Esophagus (tissue), 2 donors: Measurements from ENCODE around the gene SH3BP4. TPM values are rescaled to one million over a fixed set of nuclear protein-coding genes. Genes with fewer than 3 reads are reported as not detected.
A peak's percentile ranks its signal among the peaks of the same experiment; 100 is the strongest.

ENCODE experiments used
- H3K27ac ChIP-seq, 2 donors: one replicate each; pipeline ENCODE4 v1.5.1; 2013; ENCODE audit warnings: low read depth in 2 of 2, mild to moderate bottlenecking in 2 of 2, inconsistent platforms in 1 of 2, low read length in 1 of 2, moderate library complexity in 1 of 2
- H3K27me3 ChIP-seq, 2 donors: one replicate each; pipeline ENCODE4 v1.6.1; 2013; ENCODE audit warnings: low read length in 2 of 2, control low read depth in 1 of 2, mild to moderate bottlenecking in 1 of 2; ENCODE audit not compliant: insufficient read depth in 2 of 2, control insufficient read depth in 1 of 2
- H3K36me3 ChIP-seq, 2 donors: one replicate each; pipeline ENCODE4 v1.6.1; 2013; ENCODE audit warnings: low read length in 1 of 2; ENCODE audit not compliant: control insufficient read depth in 2 of 2, insufficient read depth in 2 of 2
- H3K4me1 ChIP-seq, 2 donors: one replicate each; pipeline ENCODE4 v1.6.1; 2013; ENCODE audit warnings: low read length in 1 of 2; ENCODE audit not compliant: control insufficient read depth in 2 of 2, insufficient read depth in 2 of 2
- H3K4me3 ChIP-seq, 2 donors: one replicate each; pipeline ENCODE4 v1.5.1; 2013; ENCODE audit warnings: low read length in 2 of 2, mild to moderate bottlenecking in 2 of 2, low read depth in 1 of 2, moderate library complexity in 1 of 2
- H3K9me3 ChIP-seq, 2 donors: one replicate each; pipeline ENCODE4 v1.6.1; 2013; ENCODE audit warnings: mild to moderate bottlenecking in 2 of 2, low read depth in 1 of 2, low read length in 1 of 2, moderate library complexity in 1 of 2; ENCODE audit not compliant: control insufficient read depth in 2 of 2, insufficient read depth in 1 of 2
- WGBS, 2 donors: extraction: QIAGEN DNeasy Blood & Tissue Kit; methylation state at CpG; one replicate each; pipeline ENCODE4 v1.1.7; 2013; 5-methylcytosine and 5-hydroxymethylcytosine counted together
- polyA plus RNA-seq, 2 donors: library from polyadenylated mRNA; stranded (reverse); fragments of 200-250 nt; gene quantifications; one replicate each; pipeline ENCODE4 v1.2.3, GENCODE V29; 2013
- donor health status: healthy with polysubstance abuse.
- donor health status: Bipolar disorder and iron deficiency.

The SH3BP4 gene
- polyA plus RNA-seq, 2 donors: 4.4 to 5.5 TPM

- WGBS, 2 donors: 76 to 81% methylated on average over 2 of the region's 2 CpGs
- Histone ChIP-seq H3K9me3 (peaks cover 0 to 4% of the 10 kb centered on the region in 2 donors), H3K27me3 (no peaks in the 10 kb centered on the region), H3K4me3 (no peak overlapping the region), H3K36me3 (no peaks in the 10 kb centered on the region), H3K27ac (no peak overlapping the region), H3K4me1 (no peaks in the 10 kb centered on the region)
Measured at GRCh38 chr2:235080101-235080500, 128.3 kb downstream of the SH3BP4 start.

GRCh38 chr2:235082578-235083338, 130.9 kb downstream of the SH3BP4 start:
- no peak overlapping the region for H3K4me3 ChIP-seq
- no peak overlapping the region for H3K27ac ChIP-seq
- 81 to 86% methylated on average over 8 of the region's 8 CpGs for WGBS, 2 donors
- no peaks in the 10 kb centered on the region for H3K27me3 ChIP-seq
- H3K9me3 ChIP-seq: peaks cover 0 to 4% of the 10 kb centered on the region in 2 donors
- peaks cover 0 to 1% of the 10 kb centered on the region in 2 donors for H3K4me1 ChIP-seq
- H3K36me3 ChIP-seq: no peaks in the 10 kb centered on the region

- 52% methylated on average over 3 of the region's 3 CpGs for WGBS, 2 donors
- Histone ChIP-seq H3K36me3 (no peaks in the 10 kb centered on the region), H3K27me3 (no peaks in the 10 kb centered on the region), H3K4me3 (no peak overlapping the region), H3K9me3 (peaks cover 0 to 4% of the 10 kb centered on the region in 2 donors), H3K4me1 (peaks cover 4 to 6% of the 10 kb centered on the region in 2 donors), H3K27ac (no peak overlapping the region)
Measured at GRCh38 chr2:235083822-235084221, 132.0 kb downstream of the SH3BP4 start.

GRCh38 chr2:235084424-235084823, 132.6 kb downstream of the SH3BP4 start:
- 74 to 88% methylated on average over 5 of the region's 5 CpGs for WGBS, 2 donors
- H3K9me3 ChIP-seq: peaks cover 0 to 4% of the 10 kb centered on the region in 2 donors
- H3K27ac ChIP-seq: no peak overlapping the region
- H3K36me3 ChIP-seq: no peaks in the 10 kb centered on the region
- H3K27me3 ChIP-seq: no peaks in the 10 kb centered on the region
- no peak overlapping the region for H3K4me3 ChIP-seq
- H3K4me1 ChIP-seq: peaks cover 4 to 6% of the 10 kb centered on the region in 2 donors

- Histone ChIP-seq H3K4me3 (no peak overlapping the region), H3K9me3 (peaks cover 0 to 4% of the 10 kb centered on the region in 2 donors), H3K27me3 (no peaks in the 10 kb centered on the region), H3K36me3 (no peaks in the 10 kb centered on the region), H3K4me1 (peaks cover 4 to 6% of the 10 kb centered on the region in 2 donors), H3K27ac (no peak overlapping the region)
- 73 to 74% methylated on average over 1 of the region's 1 CpG for WGBS, 2 donors
Measured at GRCh38 chr2:235085476-235085875, 133.7 kb downstream of the SH3BP4 start.

GRCh38 chr2:235086481-235087184, 134.8 kb downstream of the SH3BP4 start:
- no peak overlapping the region for H3K27ac ChIP-seq
- H3K4me1 ChIP-seq: peaks cover 4 to 6% of the 10 kb centered on the region in 2 donors
- H3K4me3 ChIP-seq: no peak overlapping the region
- no peaks in the 10 kb centered on the region for H3K36me3 ChIP-seq
- peaks cover 0 to 4% of the 10 kb centered on the region in 2 donors for H3K9me3 ChIP-seq
- no peaks in the 10 kb centered on the region for H3K27me3 ChIP-seq
- WGBS, 2 donors: 82 to 85% methylated on average over 15 of the region's 15 CpGs

GRCh38 chr2:235087832-235088495, 136.1 kb downstream of the SH3BP4 start:
- Histone ChIP-seq H3K27ac (peak overlapping the region in 1 of 2 donors; percentile 6), H3K4me3 (no peak overlapping the region), H3K4me1 (peaks cover 4 to 6% of the 10 kb centered on the region in 2 donors), H3K9me3 (peaks cover 0 to 4% of the 10 kb centered on the region in 2 donors), H3K27me3 (no peaks in the 10 kb centered on the region), H3K36me3 (no peaks in the 10 kb centered on the region)
- WGBS, 2 donors: 16 to 17% methylated on average over 17 of the region's 17 CpGs

GRCh38 chr2:235088496-235088921, 136.7 kb downstream of the SH3BP4 start:
- Histone ChIP-seq H3K4me1 (peaks cover 4 to 6% of the 10 kb centered on the region in 2 donors), H3K9me3 (peaks cover 0 to 4% of the 10 kb centered on the region in 2 donors), H3K27me3 (no peaks in the 10 kb centered on the region), H3K4me3 (no peak overlapping the region), H3K27ac (no peak overlapping the region), H3K36me3 (no peaks in the 10 kb centered on the region)
- WGBS, 2 donors: 28 to 46% methylated on average over 10 of the region's 10 CpGs

- Histone ChIP-seq H3K4me3 (no peak overlapping the region), H3K27ac (no peak overlapping the region), H3K36me3 (no peaks in the 10 kb centered on the region), H3K27me3 (no peaks in the 10 kb centered on the region), H3K9me3 (no peaks in the 10 kb centered on the region), H3K4me1 (peaks cover 4 to 6% of the 10 kb centered on the region in 2 donors)
- WGBS, 2 donors: 92 to 93% methylated on average over 4 of the region's 4 CpGs
Measured at GRCh38 chr2:235091421-235091820, 139.6 kb downstream of the SH3BP4 start.
